Suprapubic skin (tissue), 4 donors: ENCODE results near the gene OTOG.

Experiments used
- CTCF ChIP-seq, 2 donors: fragments of 200-600 bp in 1 of 2; fragments of 450-650 bp in 1 of 2; sonication (generic) in 1 of 2; IDR thresholded peaks; one replicate each; pipeline ENCODE4 v1.5.1; 2016 to 2019; ENCODE audit warnings: antibody characterized with exemption in 2 of 2, mild to moderate bottlenecking in 1 of 2, moderate library complexity in 1 of 2
- POLR2A ChIP-seq, 2 donors: fragments of 450-650 bp; IDR thresholded peaks; one replicate each; pipeline ENCODE4 v1.6.1; 2017; ENCODE audit warnings: antibody characterized with exemption in 2 of 2, mild to moderate bottlenecking in 2 of 2, moderate library complexity in 2 of 2
- POLR2AphosphoS5 ChIP-seq, 3 donors: sonication (generic); formaldehyde crosslinking; IDR thresholded peaks; one replicate each; pipeline ENCODE4 v1.6.1; 2017; ENCODE audit warnings: antibody characterized with exemption in 3 of 3

- no peak for TF ChIP-seq CTCF (IDR thresholded peaks at IDR 0.05)
- no peak for TF ChIP-seq POLR2A (IDR thresholded peaks at IDR 0.05)
- no peak for TF ChIP-seq POLR2AphosphoS5 (IDR thresholded peaks at IDR 0.05)
These were observed 11.1 kb downstream of the OTOG start for GRCh38 chr11:17558025-17558780.
